ENCODE data around the gene GJB1.

Gene GJB1

DNA sequence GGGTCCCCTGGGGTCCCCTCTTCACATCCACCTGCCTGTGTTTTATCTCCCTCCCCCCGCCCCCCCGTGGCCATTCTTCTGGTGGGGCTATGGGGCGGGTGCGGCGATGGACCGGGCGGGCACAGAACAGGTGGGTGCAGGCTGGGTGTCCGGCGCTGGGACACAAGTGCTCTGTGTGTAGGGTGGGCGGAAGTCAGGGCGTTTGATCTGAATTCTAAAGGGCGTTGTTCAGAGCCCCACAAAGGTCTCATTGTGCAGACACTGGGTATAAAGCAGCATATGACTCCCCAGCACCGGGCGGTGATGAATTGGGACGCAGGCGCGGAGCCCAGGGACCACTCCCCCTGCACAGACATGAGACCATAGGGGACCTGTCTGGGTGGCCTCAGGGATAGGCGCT is at the start of gene GJB1:
GJB1 (plus strand) TSS at position 296 of the 400 bp plus-strand sequence. CDS start 484 bp downstream, outside the sequence.
- ATAC-seq: no peak
- TF ChIP-seq ZFP30 (CRISPR knock-in tag; IDR thresholded peaks at IDR 0.05): no peak
- TF ChIP-seq ZFP3 (CRISPR knock-in tag; IDR thresholded peaks at IDR 0.05): no peak
- TF ChIP-seq, protein P1, sequence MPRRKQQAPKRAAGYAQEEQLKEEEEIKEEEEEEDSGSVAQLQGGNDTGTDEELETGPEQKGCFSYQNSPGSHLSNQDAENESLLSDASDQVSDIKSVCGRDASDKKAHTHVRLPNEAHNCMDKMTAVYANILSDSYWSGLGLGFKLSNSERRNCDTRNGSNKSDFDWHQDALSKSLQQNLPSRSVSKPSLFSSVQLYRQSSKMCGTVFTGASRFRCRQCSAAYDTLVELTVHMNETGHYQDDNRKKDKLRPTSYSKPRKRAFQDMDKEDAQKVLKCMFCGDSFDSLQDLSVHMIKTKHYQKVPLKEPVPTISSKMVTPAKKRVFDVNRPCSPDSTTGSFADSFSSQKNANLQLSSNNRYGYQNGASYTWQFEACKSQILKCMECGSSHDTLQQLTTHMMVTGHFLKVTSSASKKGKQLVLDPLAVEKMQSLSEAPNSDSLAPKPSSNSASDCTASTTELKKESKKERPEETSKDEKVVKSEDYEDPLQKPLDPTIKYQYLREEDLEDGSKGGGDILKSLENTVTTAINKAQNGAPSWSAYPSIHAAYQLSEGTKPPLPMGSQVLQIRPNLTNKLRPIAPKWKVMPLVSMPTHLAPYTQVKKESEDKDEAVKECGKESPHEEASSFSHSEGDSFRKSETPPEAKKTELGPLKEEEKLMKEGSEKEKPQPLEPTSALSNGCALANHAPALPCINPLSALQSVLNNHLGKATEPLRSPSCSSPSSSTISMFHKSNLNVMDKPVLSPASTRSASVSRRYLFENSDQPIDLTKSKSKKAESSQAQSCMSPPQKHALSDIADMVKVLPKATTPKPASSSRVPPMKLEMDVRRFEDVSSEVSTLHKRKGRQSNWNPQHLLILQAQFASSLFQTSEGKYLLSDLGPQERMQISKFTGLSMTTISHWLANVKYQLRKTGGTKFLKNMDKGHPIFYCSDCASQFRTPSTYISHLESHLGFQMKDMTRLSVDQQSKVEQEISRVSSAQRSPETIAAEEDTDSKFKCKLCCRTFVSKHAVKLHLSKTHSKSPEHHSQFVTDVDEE (CRISPR knock-in tag; IDR thresholded peaks at IDR 0.05): no peak
- TF ChIP-seq, protein P2, sequence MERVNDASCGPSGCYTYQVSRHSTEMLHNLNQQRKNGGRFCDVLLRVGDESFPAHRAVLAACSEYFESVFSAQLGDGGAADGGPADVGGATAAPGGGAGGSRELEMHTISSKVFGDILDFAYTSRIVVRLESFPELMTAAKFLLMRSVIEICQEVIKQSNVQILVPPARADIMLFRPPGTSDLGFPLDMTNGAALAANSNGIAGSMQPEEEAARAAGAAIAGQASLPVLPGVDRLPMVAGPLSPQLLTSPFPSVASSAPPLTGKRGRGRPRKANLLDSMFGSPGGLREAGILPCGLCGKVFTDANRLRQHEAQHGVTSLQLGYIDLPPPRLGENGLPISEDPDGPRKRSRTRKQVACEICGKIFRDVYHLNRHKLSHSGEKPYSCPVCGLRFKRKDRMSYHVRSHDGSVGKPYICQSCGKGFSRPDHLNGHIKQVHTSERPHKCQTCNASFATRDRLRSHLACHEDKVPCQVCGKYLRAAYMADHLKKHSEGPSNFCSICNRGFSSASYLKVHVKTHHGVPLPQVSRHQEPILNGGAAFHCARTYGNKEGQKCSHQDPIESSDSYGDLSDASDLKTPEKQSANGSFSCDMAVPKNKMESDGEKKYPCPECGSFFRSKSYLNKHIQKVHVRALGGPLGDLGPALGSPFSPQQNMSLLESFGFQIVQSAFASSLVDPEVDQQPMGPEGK (CRISPR knock-in tag; IDR thresholded peaks at IDR 0.05; ENCODE audit: borderline replicate concordance): no peak
- TF ChIP-seq TCF4 (CRISPR knock-in tag; IDR thresholded peaks at IDR 0.05; ENCODE audit: borderline replicate concordance): no peak
- TF ChIP-seq TOX (CRISPR knock-in tag; IDR thresholded peaks at IDR 0.05; ENCODE audit: borderline replicate concordance): no peak
- TF ChIP-seq GLIS3 (CRISPR knock-in tag; IDR thresholded peaks at IDR 0.05): no peak
- no peak for TF ChIP-seq SNAI2 (CRISPR knock-in tag; IDR thresholded peaks at IDR 0.05)
- TF ChIP-seq OSR1 (CRISPR knock-in tag; IDR thresholded peaks at IDR 0.05): no peak
- TF ChIP-seq ZNF565 (CRISPR knock-in tag; conservative IDR thresholded peaks at IDR 0.05; ENCODE audit: low read depth): no peak
- TF ChIP-seq ZC3H10 (CRISPR knock-in tag; IDR thresholded peaks at IDR 0.05): no peak
- TF ChIP-seq ZNF8 (CRISPR knock-in tag; IDR thresholded peaks at IDR 0.05): no peak
- TF ChIP-seq CSDC2 (CRISPR knock-in tag; IDR thresholded peaks at IDR 0.05): no peak
- TF ChIP-seq ARNTL (CRISPR knock-in tag; IDR thresholded peaks at IDR 0.05; ENCODE audit: borderline replicate concordance, low read depth): no peak

DNA sequence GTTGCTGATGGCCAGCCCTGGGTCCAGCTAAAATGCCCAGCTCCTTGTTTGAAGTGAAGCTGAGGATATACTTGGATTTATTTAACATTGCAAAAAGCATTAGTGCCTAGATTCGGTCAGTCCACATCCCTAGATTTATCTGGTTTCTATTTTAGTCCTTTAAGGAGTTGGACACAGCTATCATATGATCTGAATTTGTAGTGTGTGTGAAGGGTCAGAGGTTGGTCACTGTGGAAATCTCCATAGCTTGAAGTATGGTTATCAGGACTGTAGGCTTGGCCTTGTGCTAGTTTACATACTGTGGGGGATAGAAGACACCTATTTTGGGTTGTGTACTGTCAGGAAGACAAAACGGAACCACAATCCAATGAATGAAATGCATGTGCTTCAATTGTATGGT is 49.6 kb upstream of the GJB1 start:
- no peak for ATAC-seq
- no peak for TF ChIP-seq ZNF565 (CRISPR knock-in tag; conservative IDR thresholded peaks at IDR 0.05; ENCODE audit: low read depth)
- TF ChIP-seq, protein P3, sequence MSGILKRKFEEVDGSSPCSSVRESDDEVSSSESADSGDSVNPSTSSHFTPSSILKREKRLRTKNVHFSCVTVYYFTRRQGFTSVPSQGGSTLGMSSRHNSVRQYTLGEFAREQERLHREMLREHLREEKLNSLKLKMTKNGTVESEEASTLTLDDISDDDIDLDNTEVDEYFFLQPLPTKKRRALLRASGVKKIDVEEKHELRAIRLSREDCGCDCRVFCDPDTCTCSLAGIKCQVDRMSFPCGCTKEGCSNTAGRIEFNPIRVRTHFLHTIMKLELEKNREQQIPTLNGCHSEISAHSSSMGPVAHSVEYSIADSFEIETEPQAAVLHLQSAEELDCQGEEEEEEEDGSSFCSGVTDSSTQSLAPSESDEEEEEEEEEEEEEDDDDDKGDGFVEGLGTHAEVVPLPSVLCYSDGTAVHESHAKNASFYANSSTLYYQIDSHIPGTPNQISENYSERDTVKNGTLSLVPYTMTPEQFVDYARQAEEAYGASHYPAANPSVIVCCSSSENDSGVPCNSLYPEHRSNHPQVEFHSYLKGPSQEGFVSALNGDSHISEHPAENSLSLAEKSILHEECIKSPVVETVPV (CRISPR knock-in tag; IDR thresholded peaks at IDR 0.05): no peak
- TF ChIP-seq, protein P1 (CRISPR knock-in tag; IDR thresholded peaks at IDR 0.05): no peak
- TF ChIP-seq, protein P4, sequence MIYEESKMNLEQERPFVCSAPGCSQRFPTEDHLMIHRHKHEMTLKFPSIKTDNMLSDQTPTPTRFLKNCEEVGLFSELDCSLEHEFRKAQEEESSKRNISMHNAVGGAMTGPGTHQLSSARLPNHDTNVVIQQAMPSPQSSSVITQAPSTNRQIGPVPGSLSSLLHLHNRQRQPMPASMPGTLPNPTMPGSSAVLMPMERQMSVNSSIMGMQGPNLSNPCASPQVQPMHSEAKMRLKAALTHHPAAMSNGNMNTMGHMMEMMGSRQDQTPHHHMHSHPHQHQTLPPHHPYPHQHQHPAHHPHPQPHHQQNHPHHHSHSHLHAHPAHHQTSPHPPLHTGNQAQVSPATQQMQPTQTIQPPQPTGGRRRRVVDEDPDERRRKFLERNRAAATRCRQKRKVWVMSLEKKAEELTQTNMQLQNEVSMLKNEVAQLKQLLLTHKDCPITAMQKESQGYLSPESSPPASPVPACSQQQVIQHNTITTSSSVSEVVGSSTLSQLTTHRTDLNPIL (CRISPR knock-in tag; IDR thresholded peaks at IDR 0.05; ENCODE audit: low read depth): no peak

DNA sequence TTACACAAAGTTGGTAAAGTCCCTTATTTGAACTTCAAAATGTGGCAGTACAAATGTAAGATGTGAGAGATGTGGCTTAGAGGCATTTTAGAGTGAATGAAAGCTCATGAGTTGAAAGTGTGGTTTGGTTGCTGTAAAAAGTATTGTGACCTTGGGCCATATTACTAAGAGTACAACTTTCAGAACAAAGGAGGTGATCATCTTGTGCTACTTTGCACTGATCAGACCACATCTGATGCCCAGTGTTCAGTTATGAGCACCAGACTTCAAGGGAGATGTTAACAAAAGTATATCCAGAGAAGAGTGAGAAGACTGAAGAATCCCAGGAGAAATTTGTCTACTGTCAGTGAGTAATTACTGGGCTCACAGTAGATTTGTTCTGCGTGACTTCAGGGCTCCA is 48.2 kb upstream of the GJB1 start:
- TF ChIP-seq ZNF70 (CRISPR knock-in tag; IDR thresholded peaks at IDR 0.05): peak; percentile 96
- no peak for TF ChIP-seq SNAI2 (CRISPR knock-in tag; IDR thresholded peaks at IDR 0.05)
- no peak for ATAC-seq

DNA sequence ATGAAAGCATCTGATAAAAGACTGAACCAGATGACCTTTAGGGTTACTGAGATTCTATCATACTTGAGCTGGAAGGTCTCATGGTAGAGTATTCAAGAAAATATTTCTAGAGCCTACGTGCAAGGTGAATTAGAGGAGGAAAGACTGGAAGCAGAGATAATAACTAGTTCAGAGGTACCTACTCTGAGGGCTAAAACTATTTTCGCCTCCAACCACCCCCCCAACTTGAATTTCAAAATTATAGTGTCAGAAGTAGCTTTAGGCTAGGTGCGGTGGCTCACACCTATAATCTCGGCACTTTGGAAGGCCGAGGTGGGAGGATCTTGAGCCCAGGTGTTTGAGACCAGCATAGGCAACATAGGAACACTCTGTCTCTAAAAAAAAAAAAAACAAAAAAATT is 47.5 kb upstream of the GJB1 start:
- no peak for ATAC-seq
- TF ChIP-seq OSR1 (CRISPR knock-in tag; IDR thresholded peaks at IDR 0.05): no peak
- TF ChIP-seq, protein P4 (CRISPR knock-in tag; IDR thresholded peaks at IDR 0.05; ENCODE audit: low read depth): no peak
- TF ChIP-seq PPARA (CRISPR knock-in tag; IDR thresholded peaks at IDR 0.05; ENCODE audit: borderline replicate concordance): no peak
- TF ChIP-seq, protein P1 (CRISPR knock-in tag; IDR thresholded peaks at IDR 0.05): no peak
- TF ChIP-seq ZFP3 (CRISPR knock-in tag; IDR thresholded peaks at IDR 0.05): no peak
- no peak for TF ChIP-seq ZC3H10 (CRISPR knock-in tag; IDR thresholded peaks at IDR 0.05)
- TF ChIP-seq, protein P2 (CRISPR knock-in tag; IDR thresholded peaks at IDR 0.05; ENCODE audit: borderline replicate concordance): no peak
- no peak for TF ChIP-seq ZNF70 (CRISPR knock-in tag; IDR thresholded peaks at IDR 0.05)

Measured in SK-N-SH treated with all-trans-retinoic acid at 6 μM for 48 hours (cell line).